Measurements from ENCODE around the gene KDM1B.
"Not testable (repeated sequence)": the region's sequence is repeated elsewhere in the genome, so short reads cannot be mapped to it uniquely, and the experiment has no call there.

Gene KDM1B

DNA sequence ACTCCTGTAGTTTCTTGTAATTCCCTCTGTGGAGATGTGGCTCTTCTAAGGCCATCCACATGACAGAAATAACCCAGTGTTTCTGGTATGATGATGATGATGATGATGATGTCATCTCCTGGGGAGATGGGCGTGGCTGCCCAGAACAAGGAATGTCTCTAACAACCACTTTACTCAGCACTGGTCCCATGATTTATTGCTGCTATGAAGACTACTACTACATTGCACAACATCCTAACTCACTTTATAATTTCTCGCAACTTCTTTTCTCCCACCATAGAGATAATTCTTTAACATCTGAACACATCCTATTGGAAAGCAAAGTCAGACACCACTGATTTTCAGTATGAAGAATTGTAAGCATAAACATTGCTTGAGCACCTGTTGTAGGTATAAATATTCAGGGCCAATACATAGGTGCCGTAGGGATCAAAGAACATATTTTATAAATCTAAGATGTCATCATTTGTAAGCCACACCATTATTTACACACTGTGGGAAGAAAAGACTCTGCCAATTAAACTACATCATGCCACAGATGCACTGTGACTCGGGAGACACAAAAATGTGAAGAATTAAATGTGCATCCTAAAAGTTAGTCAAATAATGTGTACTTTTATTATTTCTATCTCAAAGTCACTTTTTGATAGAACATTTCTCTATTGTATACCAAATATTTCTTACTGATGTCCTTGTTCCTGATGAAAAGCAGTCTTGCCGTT, 6.8 kb upstream of the KDM1B start:
- DNase-seq (ENCODE audit: low read depth in 2 of 3, low spot score in 2 of 3): no peak

DNA sequence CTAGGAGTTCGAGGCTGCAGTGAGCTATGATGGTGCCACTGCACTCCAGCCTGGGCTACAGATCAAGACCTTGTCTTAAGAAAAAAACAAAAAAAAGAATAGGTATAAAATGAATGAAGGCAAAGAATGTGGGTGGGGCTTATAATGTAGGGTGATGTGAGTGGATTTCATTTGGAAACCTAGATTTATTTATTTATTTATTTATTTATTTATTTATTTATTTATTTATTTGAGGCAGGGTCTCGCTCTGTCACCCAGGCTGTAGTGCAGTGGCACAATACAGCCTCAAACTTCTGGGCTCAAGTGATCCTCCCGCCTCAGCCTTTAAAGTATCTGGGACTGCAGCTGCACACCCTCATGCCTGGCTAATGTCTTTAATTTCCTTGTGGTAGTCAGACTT, 3.8 kb upstream of the KDM1B start:
- not testable (repeated sequence) for DNase-seq (ENCODE audit: low read depth in 2 of 3, low spot score in 2 of 3)

DNA sequence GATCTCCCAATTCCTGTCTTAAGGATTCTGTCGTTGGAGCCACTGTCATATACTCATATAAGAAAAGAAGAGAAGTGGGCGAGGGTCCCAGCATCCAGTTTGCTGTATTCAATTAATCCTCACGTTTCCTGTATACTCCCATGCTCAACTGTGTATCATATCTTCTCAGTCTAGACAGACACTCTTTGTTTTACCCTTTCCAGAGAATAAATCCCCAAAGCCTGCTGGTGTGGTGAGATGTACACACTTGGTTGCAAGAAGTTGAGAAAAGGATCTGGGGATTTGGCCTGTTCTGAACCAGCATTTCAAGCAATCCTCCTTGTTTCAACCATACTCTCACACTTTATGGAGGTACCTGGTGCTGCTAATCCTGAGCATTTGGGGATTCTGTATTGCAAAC, 3.4 kb upstream of the KDM1B start:
- DNase-seq (ENCODE audit: low read depth in 2 of 3, low spot score in 2 of 3): no peak

DNA sequence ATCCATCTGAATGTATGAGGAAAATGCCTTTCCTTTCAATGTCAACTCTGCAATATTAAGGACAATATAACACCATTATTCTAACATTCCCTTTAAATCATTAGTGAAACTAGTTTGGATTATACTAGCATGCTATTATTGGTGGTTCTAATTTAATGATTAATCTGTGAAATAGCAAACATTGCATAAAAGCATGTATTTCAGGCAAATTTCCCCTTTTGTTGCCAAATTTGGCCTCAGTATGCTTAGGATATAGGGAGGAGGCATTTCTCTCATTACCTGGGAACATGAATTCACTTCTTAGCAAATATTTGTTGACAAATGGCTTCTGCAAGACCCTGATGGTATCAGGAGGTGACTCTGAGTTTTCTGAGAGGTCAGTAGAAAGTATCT, 1.9 kb upstream of the KDM1B start:
- DNase-seq (ENCODE audit: low read depth in 2 of 3, low spot score in 2 of 3): no peak

DNA sequence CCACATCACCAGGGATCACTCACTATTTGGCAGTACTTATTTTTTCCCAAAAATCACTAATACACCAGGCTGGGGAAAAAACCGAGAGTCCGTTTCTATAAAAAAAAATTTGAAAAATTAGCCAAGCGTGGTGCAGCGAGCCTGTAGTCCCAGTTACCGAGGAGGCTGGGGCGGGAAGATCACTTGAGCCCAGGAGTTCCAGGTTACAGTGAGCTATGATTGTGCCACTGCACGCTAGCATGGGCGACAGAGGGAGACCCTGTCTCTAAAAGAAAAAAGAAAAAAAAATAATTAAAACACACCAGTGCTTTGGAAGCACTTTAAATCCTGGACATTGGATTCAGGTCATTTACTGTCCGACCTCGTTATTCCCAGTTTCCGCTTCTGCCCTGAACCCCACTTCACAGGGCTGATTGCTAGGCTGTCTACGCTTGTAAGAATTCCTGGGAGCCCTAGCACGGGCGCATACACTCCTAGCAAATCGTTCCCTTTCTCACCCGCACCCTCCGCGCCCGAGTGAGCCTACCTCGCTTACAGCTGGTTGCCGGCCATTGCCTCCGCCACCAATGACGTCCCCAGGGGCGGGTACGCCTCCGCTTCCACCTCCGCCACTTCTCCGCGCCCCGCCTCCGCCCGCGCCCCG, 594 bp upstream of the KDM1B start, which contains the start of gene TPMT:
Gene TPMT (minus strand): TSS at position 571 of the 643 bp plus-strand sequence. CDS start 5,950 bp downstream, outside the sequence.
- DNase-seq (ENCODE audit: low read depth in 2 of 3, low spot score in 2 of 3): no peak

DNA sequence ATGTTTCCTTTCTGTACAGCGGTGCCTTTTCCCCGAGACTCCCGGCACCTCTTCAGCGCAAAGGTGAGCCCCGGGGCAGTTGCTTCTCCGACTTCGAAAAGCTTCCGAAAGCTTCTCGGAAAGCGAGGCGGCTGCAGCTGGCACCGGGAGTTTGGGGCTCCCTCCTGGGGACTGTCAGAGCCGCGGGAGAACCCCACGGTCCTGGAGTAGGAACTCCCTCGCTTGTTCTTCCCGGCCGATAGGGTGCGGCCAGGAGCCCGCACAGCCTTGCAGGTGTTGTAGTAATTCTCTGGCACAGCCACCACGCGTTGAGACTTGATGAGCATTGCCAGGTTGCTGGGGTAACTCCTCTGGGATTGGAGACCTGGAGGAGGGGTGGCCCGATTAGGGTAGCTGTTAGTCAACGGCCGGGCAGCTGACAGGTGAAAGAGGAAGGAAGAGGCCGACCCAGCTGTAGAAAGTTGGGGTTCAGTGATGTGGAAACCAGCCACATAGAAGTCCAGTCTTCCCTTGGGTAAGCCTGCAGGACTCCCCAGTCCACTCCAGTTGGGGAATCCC, 721 bp downstream of the KDM1B start:
- DNase-seq (ENCODE audit: low read depth in 2 of 3, low spot score in 2 of 3): peak; percentile 13 to 32 (median 22)

DNA sequence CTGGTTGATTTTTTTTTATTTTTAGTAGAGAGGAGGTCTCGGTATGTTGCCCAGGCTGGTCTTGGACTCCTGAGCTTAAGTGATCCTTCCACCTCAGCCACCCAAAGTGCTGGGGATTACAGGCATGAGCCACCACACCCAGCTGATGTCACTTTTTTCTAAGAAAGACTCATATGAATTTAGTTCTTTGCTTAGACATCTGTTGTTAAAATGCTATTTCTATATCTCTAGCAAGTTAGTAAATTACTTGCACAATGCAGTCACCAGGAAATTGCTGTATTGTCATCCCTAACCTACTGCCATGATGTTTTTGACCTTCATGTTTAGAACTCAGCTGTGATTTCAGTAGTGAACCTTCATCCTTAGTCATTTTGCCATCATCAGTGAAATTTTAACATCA, 5.7 kb downstream of the KDM1B start:
- no peak for DNase-seq (ENCODE audit: low read depth in 2 of 3, low spot score in 2 of 3)

DNA sequence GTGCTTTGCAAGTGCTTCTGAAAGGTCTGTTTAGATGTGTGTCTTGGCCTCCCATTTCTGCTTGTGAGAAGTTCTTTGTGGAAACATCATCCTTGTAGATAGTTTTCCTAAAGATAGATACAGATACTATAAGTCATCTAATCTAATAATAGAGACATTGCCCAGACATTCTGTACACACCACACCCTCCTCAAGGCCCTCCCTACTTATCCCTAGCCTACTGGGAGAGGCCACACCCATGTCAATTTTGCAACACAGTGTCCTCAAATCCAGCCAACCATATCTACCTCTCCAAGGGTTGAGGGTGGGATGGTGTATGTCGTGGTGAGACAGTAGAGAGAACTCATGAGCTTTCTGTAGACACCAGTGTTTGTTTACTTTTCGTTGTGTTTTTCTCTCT, 6.2 kb downstream of the KDM1B start:
- no peak for DNase-seq (ENCODE audit: low read depth in 2 of 3, low spot score in 2 of 3)

DNA sequence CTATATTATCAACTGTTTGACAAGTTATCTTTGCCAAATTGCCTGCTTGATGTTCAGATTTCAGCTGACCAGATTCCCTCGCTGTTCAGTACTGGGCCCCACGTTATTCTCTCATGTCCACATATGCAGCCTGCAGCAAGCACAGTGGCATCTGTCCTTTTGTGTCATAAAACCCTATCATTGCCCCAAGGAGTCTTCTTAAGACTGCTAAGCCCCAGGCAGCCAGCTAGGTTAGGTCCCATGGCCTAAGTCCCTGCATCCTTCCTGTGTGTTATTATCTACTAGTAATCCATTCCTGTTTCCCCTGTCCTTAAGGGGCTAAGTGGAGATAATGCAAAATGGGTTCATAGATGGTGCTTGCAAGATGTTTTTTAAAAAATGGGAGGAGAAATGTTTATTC, 7.2 kb downstream of the KDM1B start:
- no peak for DNase-seq (ENCODE audit: low read depth in 2 of 3, low spot score in 2 of 3)

DNA sequence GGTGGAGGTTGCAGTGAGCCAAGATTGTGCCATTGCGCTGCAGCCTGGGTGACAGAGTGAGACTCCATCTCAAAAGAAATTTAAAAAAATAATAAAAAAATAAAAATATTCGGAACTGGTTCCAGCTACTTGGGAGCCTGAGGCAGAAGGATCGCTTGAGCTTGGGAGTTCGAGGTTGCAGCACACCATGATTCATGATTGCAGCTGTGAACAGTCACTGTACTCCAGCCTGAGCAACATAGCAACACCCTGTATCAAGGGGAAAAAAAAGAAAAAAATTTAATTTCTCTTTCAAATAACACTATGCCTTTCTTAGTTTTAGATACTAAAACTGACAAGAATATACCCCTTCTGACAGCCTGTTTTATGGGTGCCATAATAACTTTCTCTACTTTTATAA, 10.5 kb downstream of the KDM1B start:
- DNase-seq (ENCODE audit: low read depth in 2 of 3, low spot score in 2 of 3): no peak

DNA sequence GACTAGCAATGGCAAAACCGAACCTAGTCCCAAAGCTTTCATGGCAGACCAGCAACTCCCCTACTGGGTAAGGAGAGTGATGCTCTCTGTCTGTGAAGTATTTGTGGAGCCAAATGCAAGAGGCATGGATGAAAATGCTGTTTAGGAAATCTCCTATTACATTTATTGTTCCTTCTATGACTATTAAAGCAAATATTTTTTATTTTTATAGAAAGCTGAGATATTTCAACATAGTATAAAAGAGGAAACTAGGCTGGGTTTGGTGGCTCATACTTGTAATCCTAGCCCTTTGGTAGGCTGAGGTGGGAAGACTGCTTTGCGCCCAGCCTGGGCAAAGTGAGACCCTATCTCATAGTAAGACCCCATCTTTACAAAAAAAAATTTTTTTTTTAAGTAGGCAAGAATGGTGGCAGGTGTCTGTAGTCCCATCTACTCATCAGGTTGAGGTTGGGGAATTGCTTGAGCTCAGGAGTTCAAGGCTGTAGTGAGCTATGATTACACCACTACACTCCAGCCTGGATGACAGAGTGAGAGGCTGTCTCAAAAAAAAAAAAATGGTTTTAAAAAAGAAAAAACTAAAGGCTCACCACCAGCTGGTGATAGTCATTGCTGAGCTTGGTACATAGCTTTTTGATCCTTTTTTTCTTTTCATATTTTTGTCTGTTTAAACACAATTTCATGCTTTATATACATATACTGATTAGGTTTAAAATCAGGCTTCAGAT, 11.3 kb downstream of the KDM1B start:
- DNase-seq (ENCODE audit: low read depth in 2 of 3, low spot score in 2 of 3): no peak

DNA sequence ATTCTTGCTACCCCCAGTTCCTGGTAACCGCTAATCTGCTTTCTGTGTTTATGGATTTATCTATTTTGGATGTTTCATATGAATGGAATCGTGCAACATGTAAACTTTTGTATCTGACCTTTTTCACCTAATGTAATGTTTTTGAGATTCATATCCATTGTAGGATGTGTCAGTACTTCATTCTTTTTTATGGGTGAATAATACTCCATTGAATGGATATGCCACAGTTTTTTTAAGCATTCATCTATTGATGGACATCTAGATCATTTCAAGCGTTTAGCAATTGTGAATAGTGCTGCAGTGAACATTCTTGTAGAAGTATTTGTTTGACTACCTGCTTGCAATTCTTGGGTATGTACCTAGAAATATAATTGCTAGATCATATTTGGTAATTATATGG, 13.0 kb downstream of the KDM1B start:
- no peak for DNase-seq (ENCODE audit: low read depth in 2 of 3, low spot score in 2 of 3)

DNA sequence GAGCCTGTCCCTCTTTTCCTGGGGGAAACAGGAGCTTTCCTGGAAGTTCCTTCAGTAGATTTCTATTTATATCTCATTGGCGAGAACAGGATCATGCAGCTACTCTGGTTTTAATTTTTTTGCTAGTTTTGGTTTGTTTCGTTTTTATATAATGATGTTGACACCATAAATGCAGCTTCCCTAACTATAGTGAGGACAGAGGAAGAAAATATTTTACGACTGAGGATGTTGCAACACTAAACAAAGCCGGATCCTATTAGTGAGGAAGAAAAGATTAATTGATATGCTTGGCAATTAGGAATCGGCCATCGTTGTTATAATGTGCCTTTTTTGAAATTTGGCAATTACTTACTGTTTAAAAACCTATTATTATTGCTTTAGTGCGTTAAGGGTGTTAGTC, 16.6 kb downstream of the KDM1B start:
- no peak for DNase-seq (ENCODE audit: low read depth in 2 of 3, low spot score in 2 of 3)

DNA sequence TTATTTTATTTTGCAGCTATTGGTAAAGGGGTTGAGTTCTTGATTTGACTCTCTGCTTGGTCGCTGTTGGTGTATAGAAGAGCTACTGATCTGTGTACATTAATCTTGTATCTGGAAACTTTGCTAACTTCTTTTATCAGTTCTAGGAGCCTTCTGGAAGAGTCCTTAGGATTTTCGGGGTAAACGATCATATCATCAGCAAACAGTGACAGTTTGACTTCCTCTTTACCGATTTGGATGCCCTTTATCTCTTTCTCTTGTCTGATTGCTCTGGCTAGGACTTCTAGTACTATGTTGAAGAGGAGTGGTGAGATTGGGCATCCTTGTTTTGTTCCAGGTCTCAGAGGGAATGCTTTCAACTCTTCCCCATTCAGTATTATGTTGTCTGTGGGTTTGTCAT, 21.0 kb downstream of the KDM1B start:
- DNase-seq (ENCODE audit: low read depth in 2 of 3, low spot score in 2 of 3): not testable (repeated sequence)

DNA sequence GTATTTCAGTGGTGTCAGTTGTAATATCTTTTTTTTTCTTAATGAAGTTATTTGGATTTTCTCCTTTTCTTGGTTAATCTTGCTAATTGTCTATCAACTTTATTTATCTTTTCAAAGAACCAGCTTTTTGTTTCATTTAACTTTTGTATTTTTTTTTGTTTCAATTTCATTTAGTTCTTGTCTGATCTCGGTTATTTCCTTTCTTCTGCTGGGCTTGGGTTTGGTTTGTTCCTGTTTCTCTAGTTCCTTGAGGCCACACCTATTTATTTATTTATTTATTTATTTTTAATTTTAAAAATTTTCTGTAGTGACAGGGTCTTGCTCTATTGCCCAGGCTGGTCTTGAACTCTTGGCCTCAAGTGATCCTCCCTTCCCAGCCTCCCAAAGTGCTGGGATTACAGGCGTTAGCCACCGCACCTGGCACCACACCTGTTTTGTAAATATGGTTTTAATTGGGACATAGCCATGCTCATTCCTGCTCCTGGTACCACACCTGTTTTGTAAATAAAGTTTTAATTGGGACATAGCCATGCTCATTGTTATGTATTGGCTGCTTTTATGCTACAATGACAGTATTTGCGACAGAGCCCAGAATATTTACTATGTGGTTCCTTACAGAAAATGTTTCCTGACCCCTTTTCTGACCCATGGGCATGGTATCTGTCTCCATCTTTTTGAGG, 22.2 kb downstream of the KDM1B start:
- no peak for DNase-seq (ENCODE audit: low read depth in 2 of 3, low spot score in 2 of 3)

DNA sequence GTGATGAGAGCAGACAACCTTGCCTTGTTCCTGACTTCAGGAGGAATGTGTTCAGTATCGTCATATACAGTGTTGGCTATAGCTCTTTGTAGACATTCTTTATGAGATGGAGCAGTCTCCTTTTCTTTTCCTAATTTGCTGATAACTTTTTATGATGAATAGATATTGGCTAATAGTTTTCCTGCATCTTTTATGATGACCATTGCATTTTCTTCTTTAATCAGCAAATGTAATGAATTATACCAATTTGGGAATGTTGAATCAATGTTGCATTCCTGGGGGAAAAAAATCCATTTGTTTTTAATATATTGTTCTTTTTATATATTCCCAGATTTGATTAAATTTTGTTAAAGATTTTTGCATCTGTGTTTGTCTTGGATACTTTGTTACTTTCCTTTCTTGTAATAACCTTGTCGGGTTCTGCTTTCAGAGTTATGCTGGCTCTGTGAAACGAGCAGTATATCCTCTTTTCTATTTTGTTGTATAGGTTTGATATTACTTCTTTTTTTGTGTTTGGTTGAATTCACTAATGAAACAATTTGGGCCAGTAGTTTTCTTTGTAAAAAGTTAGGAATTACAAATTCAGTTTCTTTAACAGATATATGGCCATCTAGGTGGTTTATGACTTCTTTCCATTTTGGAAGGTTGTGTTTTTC, 23.9 kb downstream of the KDM1B start:
- no peak for DNase-seq (ENCODE audit: low read depth in 2 of 3, low spot score in 2 of 3)

DNA sequence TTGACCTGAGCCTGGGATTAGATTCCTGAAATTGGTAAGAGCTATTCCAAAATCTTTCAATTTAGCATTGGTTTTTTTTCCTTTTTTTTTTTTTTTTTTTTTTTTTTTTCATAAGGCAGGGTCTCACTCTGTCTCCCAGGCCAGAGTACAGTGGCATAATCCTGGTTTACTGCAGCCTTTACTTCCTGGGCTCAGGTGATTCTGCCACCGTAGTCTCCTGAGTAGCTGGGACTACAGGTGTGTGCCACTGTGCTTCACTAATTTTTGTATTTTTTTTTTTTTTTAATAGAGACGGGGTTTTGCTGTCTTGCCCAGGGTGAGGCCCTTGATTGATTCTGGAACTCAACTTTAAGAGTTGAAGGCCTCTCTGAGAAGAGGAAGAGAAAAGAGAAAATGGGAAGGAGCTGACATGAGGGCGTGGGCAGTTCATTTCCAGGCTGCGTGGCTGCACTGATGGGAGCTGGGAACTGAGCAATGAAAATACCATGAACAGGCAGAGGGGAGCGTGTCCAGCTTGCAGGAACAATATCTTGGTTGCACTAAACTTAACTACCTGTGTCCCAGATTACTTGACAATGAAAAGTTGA, 24.6 kb downstream of the KDM1B start:
- no peak for DNase-seq (ENCODE audit: low read depth in 2 of 3, low spot score in 2 of 3)

DNA sequence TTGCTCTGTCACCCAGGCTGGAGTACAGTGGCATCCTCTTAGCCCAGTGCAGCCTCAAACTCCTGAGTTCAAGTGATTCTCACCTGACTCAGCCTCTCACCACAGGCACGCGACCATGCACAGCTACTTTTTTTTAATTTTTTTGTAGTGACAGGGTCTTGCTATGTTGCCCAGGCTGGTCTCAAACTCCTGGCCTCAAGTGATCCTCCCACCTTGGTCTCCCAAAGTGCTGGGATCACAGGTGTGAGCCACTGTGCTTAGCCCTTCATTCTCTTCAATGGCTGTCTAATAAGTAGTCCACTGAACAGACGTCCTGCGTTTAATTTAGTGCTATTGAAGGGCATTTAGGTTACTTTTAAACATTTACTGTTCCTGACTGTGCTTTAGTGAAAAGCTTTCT, 27.3 kb downstream of the KDM1B start:
- no peak for DNase-seq (ENCODE audit: low read depth in 2 of 3, low spot score in 2 of 3)

DNA sequence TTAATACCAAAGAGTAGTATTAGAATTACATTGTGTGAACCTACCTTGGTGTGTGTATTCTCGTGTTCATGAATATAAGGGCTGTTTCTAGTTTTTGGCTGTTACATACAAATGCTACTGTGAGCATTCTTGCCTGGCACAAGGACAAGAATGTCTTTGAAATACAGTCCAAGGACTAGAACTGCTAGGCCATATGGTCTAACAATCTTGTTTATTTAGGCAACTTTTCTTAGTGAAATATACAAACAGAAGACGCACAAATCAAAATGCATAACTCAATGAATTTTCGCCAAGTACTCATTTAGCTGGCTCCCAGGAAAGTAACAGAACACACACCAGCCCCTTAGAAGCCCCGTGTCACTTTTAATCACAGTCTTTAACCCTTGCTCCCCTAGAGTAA, 28.5 kb downstream of the KDM1B start:
- no peak for DNase-seq (ENCODE audit: low read depth in 2 of 3, low spot score in 2 of 3)

DNA sequence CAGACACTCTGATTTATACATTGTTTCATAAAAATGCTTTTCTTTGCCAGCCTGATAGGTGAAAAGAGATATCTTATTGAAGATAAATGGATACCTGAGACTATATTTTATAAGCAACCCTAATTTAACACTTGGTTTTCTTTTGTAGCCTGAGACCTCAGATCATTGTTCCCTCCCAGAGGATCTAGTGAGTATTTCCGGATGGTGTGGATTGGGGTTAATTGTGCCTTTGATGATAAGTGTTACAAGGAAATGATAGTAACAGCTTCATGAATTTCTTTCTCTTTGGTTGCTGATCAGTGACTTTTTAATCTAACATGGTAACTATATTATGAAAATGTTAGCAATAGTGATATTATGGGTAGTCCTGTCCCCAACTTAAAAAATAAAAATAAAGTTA, 30.4 kb downstream of the KDM1B start:
- DNase-seq (ENCODE audit: low read depth in 2 of 3, low spot score in 2 of 3): no peak

DNA sequence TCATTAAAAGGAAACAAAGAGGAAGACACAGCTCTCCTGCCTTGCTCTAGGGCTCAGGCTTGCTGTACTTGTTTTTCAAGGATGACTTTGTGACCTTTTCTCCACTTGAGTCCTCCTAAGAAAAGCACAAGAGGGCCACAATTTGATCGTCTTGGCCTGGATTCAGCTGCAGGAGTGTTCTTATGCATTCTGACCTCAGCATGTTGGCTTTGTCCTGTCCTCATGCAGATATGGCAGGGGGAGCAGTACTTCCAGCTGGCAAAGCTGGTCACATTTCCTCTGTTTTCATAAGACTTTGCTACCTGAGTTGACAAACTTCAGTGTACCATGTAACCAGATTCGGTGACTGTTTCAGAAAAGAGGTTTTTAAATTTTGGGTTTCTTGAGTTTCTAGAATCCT, 30.8 kb downstream of the KDM1B start:
- DNase-seq (ENCODE audit: low read depth in 2 of 3, low spot score in 2 of 3): no peak
